ENCODE data around the gene INO80.

Gene INO80

GRCh38 chr15:41001524-41002214 lies 114.4 kb downstream of the INO80 start:
- no peak for TF ChIP-seq CTCF (IDR thresholded peaks at IDR 0.05; ENCODE audit: low read depth, low read length, missing control alignments)
- DNase-seq (ENCODE audit: low read depth) = no peak
- in situ Hi-C loops (cut with HindIII; ENCODE audit: low sequenced_read_pairs) = no loop called here
- no peak overlapping the region for H3K4me3 ChIP-seq (ENCODE audit: low read depth, low read length)

GRCh38 chr15:40999190-40999589 lies 116.9 kb downstream of the INO80 start:
- in situ Hi-C loops (cut with HindIII; ENCODE audit: low sequenced_read_pairs) = no loop called here
- DNase-seq (ENCODE audit: low read depth) = no peak
- no peak for TF ChIP-seq CTCF (IDR thresholded peaks at IDR 0.05; ENCODE audit: low read depth, low read length, missing control alignments)
- no peak overlapping the region for H3K4me3 ChIP-seq (ENCODE audit: low read depth, low read length)

- no peak for TF ChIP-seq CTCF (IDR thresholded peaks at IDR 0.05; ENCODE audit: low read depth, low read length, missing control alignments)
- no peak overlapping the region for H3K4me3 ChIP-seq (ENCODE audit: low read depth, low read length)
- no peak for DNase-seq (ENCODE audit: low read depth)
- in situ Hi-C loops (cut with HindIII; ENCODE audit: low sequenced_read_pairs) = no loop called here
Observed at GRCh38 chr15:40995656-40996055, 120.4 kb downstream of the INO80 start.

GRCh38 chr15:40992825-40993224 lies 123.3 kb downstream of the INO80 start:
- DNase-seq (ENCODE audit: low read depth) = no peak
- TF ChIP-seq CTCF (IDR thresholded peaks at IDR 0.05; ENCODE audit: low read depth, low read length, missing control alignments) = no peak
- in situ Hi-C loops (cut with HindIII; ENCODE audit: low sequenced_read_pairs) = no loop called here
- H3K4me3 ChIP-seq (ENCODE audit: low read depth, low read length) = no peak overlapping the region

GRCh38 chr15:40992241-40992741 lies 123.8 kb downstream of the INO80 start:
- no peak overlapping the region for H3K4me3 ChIP-seq (ENCODE audit: low read depth, low read length)
- no peak for TF ChIP-seq CTCF (IDR thresholded peaks at IDR 0.05; ENCODE audit: low read depth, low read length, missing control alignments)
- in situ Hi-C loops (cut with HindIII; ENCODE audit: low sequenced_read_pairs) = no loop called here
- DNase-seq (ENCODE audit: low read depth) = no peak

- in situ Hi-C loops (cut with HindIII; ENCODE audit: low sequenced_read_pairs) = no loop called here
- no peak overlapping the region for H3K4me3 ChIP-seq (ENCODE audit: low read depth, low read length)
- TF ChIP-seq CTCF (IDR thresholded peaks at IDR 0.05; ENCODE audit: low read depth, low read length, missing control alignments) = no peak
- DNase-seq (ENCODE audit: low read depth) = no peak
Observed at GRCh38 chr15:40991355-40991754, 124.7 kb downstream of the INO80 start.

Measured in astrocyte of the cerebellum (primary cell).